Heart left ventricle (tissue), 16 donors: ENCODE measurements around the gene ACAA2. TPM values are rescaled to one million over a fixed set of nuclear protein-coding genes. Genes with fewer than 3 reads are reported as not detected.

ENCODE experiments used
- ATAC-seq, 4 donors: fragments of 200-7000 bp; cut with Tn5 transposase; one replicate each; pipeline ENCODE4 v1.9.1; 2020 to 2022; ENCODE audit warnings: moderate library complexity in 4 of 4, mild to moderate bottlenecking in 3 of 4, moderate number of reproducible peaks in 1 of 4
- DNase-seq, 5 donors: peaks; one replicate each; pipeline ENCODE4 v3.0.0-alpha.2; 2020
- H3K27ac ChIP-seq, 12 donors: fragments of 200-600 bp; sonication (generic) in 4 of 12; one replicate each; pipeline versions ENCODE4 v1.5.0 to v1.8.0; 2016 to 2022; ENCODE audit warnings: mild to moderate bottlenecking in 2 of 12
- H3K27me3 ChIP-seq, 9 donors: fragments of 200-600 bp; sonication (generic) in 2 of 9; one replicate each; pipeline versions ENCODE4 v1.5.1 to v1.8.0; 2016 to 2022; ENCODE audit warnings: mild to moderate bottlenecking in 3 of 9
- H3K36me3 ChIP-seq, 9 donors: fragments of 200-600 bp; sonication (generic) in 2 of 9; one replicate each; pipeline versions ENCODE4 v1.5.0 to v1.8.0; 2018 to 2022; ENCODE audit warnings: mild to moderate bottlenecking in 2 of 9
- H3K4me1 ChIP-seq, 12 donors: fragments of 200-600 bp; sonication (generic) in 4 of 12; one replicate each; pipeline versions ENCODE4 v1.5.0 to v1.8.0; 2016 to 2022; ENCODE audit warnings: mild to moderate bottlenecking in 3 of 12
- H3K4me3 ChIP-seq, 12 donors: fragments of 200-600 bp; sonication (generic) in 4 of 12; one replicate each; pipeline versions ENCODE4 v1.5.0 to v1.8.0; 2017 to 2022; ENCODE audit warnings: mild to moderate bottlenecking in 9 of 12, moderate library complexity in 4 of 12
- H3K9me3 ChIP-seq, 12 donors: fragments of 200-600 bp; sonication (generic) in 4 of 12; one replicate each; pipeline versions ENCODE4 v1.5.0 to v1.8.0; 2016 to 2022; ENCODE audit warnings: mild to moderate bottlenecking in 1 of 12
- POLR2A ChIP-seq, 2 donors: fragments of 450-650 bp; IDR thresholded peaks; one replicate each; pipeline ENCODE4 v1.6.1; 2017; ENCODE audit warnings: antibody characterized with exemption in 2 of 2, mild to moderate bottlenecking in 2 of 2, moderate library complexity in 2 of 2
- WGBS, 4 donors: extraction: QIAGEN DNeasy Blood & Tissue Kit in 2 of 4; methylation state at CpG; one replicate each; pipeline versions ENCODE4 v1.1.5 to v1.1.7; 2013 to 2018; 5-methylcytosine and 5-hydroxymethylcytosine counted together
- intact Hi-C, 10 donors: fragments of 100-400 bp; cut with DNase I; formaldehyde crosslinking; loops; one replicate each; pipeline versions ENCODE4 v1.11.1 to v1.14.2; 2022
- polyA plus RNA-seq, 2 donors: library from polyadenylated mRNA; stranded (reverse); fragments of 200-250 nt; gene quantifications; one replicate each; pipeline ENCODE4 v1.2.3, GENCODE V29; 2013
- total RNA-seq, 9 donors: library from RNA; depleted of rRNA in 2 of 9; stranded (reverse); fragments of >200 nt in 2 of 9; fragmentation: NEBNext Ultra II Directional in 3 of 9; extraction: Animal tissue kit (Norgen Biotek cat#: 25700) in 3 of 9; gene quantifications; one replicate each; pipeline versions ENCODE4 v1.1.0 to v1.2.4, GENCODE V29; 2016 to 2023
- TF ChIP-seq, protein P1 (sequence below), 12 donors: fragments of 200-600 bp; sonication (generic) in 4 of 12; IDR thresholded peaks; one replicate each; pipeline versions ENCODE4 v1.5.0 to v1.8.0; 2018 to 2022; ENCODE audit warnings: antibody characterized with exemption in 12 of 12, mild to moderate bottlenecking in 5 of 12
- donor health status: ischemic (EF 13 %, LVEDD 7.1; RV severe dilation, severe dysfunction).
- donor health status: healthy with polysubstance abuse.
- donor health status: DM: no; HTN: yes; CAD: no.
- donor health status: DM: no; HTN: no; CAD: no.
- donor health status: ischemic (EF 25% LVEDD 6.9; RV normal size, moderate dysfunction).
- donor health status: ischemic (EF 25% LVEDD 5.7; RV mildly dilated, moderate dysfunction).
- donor health status: healthy.
- donor health status: DM: yes; HTN: yes; CAD: no.
- donor health status: ischemic (EF 35%, LVEDD 5.7; RV mildly dilated, moderate dysfunction).
- donor health status: nonischemic (EF 11% LVEDD 7.7; RV severe dilation, severe dysfunction).
- donor health status: DM: yes; HTN: yes; CAD: no.
- donor health status: PGD.
- donor health status: ischemic (EF 29% LVEDD 5.4; RV normal size, mild dysfunction).
- donor health status: nonischemic (EF 23%, LVEDD 6.1; RV moderate dilation, normal function).

Gene ACAA2
- total and polyA plus RNA-seq, 11 donors = 129 to 379 (median 221) TPM

DNA sequence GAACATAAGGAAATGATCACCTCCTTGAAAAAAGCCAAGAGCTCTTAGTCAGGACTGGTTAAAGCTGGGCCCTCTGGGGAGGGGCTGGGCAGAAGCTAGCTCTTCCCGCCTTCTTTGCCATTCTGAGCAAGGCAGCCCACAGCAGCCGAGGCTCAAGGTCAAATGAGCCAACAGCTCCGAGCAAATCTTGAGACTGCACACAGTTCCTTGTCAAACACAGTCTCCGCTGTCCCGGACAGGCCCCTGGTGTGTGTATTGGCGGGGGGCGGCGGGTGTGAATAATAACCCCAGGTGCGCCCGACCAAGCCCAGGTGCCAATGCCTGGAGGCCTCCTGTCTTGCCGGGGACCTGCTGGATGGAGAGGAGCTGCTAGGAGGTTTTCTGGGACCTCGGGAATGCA is 46.4 kb upstream of the ACAA2 start:
- 67 to 85% (median 82%) methylated on average over 6 to 12 of the region's 12 CpGs for WGBS, 4 donors
- ATAC-seq (no peak), DNase-seq (no peak)
- no peak for TF ChIP-seq POLR2A (IDR thresholded peaks at IDR 0.05)
- TF ChIP-seq, protein P1, sequence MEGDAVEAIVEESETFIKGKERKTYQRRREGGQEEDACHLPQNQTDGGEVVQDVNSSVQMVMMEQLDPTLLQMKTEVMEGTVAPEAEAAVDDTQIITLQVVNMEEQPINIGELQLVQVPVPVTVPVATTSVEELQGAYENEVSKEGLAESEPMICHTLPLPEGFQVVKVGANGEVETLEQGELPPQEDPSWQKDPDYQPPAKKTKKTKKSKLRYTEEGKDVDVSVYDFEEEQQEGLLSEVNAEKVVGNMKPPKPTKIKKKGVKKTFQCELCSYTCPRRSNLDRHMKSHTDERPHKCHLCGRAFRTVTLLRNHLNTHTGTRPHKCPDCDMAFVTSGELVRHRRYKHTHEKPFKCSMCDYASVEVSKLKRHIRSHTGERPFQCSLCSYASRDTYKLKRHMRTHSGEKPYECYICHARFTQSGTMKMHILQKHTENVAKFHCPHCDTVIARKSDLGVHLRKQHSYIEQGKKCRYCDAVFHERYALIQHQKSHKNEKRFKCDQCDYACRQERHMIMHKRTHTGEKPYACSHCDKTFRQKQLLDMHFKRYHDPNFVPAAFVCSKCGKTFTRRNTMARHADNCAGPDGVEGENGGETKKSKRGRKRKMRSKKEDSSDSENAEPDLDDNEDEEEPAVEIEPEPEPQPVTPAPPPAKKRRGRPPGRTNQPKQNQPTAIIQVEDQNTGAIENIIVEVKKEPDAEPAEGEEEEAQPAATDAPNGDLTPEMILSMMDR (IDR thresholded peaks at IDR 0.05) = no peak
- H3K4me3 ChIP-seq = no peak overlapping the region
- intact Hi-C loops = loop anchor here (1.0 to 10.0 kb wide), 12 partner anchors 72 to 1182 kb away; partner anchors contain the start of gene LIPG (in 2 of the 10)
- no peaks in the 10 kb centered on the region for H3K27me3 ChIP-seq
- no peaks in the 10 kb centered on the region for H3K9me3 ChIP-seq
- no peak overlapping the region for H3K27ac ChIP-seq
- peaks cover 0 to 5% (median 0%) of the 10 kb centered on the region in 12 donors for H3K4me1 ChIP-seq
- no peaks in the 10 kb centered on the region for H3K36me3 ChIP-seq

DNA sequence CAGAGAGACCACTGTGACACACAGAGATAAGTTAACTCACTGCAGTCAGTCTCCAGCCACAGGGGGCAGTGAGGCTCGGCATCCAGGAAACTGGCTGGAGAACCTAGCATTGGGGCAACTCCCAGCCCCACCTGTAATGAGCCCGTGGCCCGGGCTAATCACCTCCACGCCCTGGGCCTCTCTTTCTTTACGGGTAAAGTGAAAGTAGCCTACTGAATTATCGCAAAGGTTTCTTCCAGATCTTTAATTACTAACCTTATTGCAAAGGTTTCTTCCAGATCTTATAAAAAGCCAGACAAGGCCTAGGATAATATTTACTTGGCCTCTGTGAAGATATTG is 45.7 kb upstream of the ACAA2 start:
- WGBS, 4 donors = 55 to 63% (median 58%) methylated on average over 6 of the region's 6 CpGs
- intact Hi-C loops = loop anchor here (1.0 to 10.0 kb wide), 10 partner anchors 72 to 349 kb away; partner anchors contain the start of gene LIPG (in 2 of the 10)
- DNase-seq (no peak), ATAC-seq (peak in 2 of 4 donors; percentile 13 to 33)
- no peak for TF ChIP-seq POLR2A (IDR thresholded peaks at IDR 0.05)
- TF ChIP-seq, protein P1 (IDR thresholded peaks at IDR 0.05) = no peak
- no peaks in the 10 kb centered on the region for H3K9me3 ChIP-seq
- H3K4me1 ChIP-seq = peaks cover 0 to 5% (median 0%) of the 10 kb centered on the region in 12 donors
- no peak overlapping the region for H3K4me3 ChIP-seq
- no peak overlapping the region for H3K27ac ChIP-seq
- no peaks in the 10 kb centered on the region for H3K27me3 ChIP-seq
- H3K36me3 ChIP-seq = no peaks in the 10 kb centered on the region

DNA sequence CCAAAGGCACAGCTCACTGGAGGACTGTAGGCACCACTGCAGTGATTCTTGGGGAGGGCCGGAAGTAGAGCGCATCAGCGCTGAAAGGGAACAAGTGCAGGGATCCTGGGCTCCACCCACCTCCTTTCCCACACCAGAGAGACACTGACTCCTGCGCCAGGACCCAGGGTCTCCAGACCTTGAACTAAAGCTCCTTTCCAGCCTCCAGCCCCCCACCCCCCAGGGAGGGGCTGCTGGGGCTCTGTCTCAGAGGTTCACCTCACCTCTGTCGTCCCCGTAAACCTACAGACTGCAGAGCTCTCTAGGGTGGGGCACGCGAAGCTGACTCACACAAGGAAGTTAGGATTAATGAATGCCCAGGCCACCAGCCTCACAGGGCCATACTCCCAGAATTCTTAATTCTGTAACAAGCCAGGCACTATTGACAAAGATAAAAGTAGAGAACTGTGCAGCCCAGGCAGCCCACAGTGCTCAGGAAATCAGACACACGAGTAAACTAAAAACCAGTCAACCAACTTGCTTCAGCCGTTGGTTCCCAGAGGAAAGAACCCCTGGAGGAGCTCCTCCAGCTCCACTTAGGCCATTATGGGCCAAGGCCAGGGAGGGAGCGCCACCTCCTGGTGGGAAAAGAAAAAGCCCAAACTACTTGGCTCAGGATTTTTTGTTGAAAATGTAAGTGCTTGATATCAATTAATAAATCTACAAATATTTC is 45.1 kb upstream of the ACAA2 start:
- DNase-seq (peak in 4 of 5 donors; percentile 48 to 82 (median 56)), ATAC-seq (peak; percentile 45 to 79 (median 57))
- WGBS, 4 donors = 45 to 60% (median 56%) methylated on average over 11 of the region's 11 CpGs
- H3K27me3 ChIP-seq = peaks cover 0 to 4% (median 0%) of the 10 kb centered on the region in 9 donors
- no peaks in the 10 kb centered on the region for H3K36me3 ChIP-seq
- TF ChIP-seq, protein P1 (IDR thresholded peaks at IDR 0.05) = peak; percentile 75 to 96 (median 90)
- no peak for TF ChIP-seq POLR2A (IDR thresholded peaks at IDR 0.05)
- H3K9me3 ChIP-seq = no peaks in the 10 kb centered on the region
- intact Hi-C loops = loop anchor here (1.0 to 10.0 kb wide), 11 partner anchors 71 to 348 kb away; partner anchors contain the start of gene LIPG (in 2 of the 10)
- no peak overlapping the region for H3K27ac ChIP-seq
- H3K4me1 ChIP-seq = peaks cover 0 to 5% (median 0%) of the 10 kb centered on the region in 12 donors
- H3K4me3 ChIP-seq = no peak overlapping the region

DNA sequence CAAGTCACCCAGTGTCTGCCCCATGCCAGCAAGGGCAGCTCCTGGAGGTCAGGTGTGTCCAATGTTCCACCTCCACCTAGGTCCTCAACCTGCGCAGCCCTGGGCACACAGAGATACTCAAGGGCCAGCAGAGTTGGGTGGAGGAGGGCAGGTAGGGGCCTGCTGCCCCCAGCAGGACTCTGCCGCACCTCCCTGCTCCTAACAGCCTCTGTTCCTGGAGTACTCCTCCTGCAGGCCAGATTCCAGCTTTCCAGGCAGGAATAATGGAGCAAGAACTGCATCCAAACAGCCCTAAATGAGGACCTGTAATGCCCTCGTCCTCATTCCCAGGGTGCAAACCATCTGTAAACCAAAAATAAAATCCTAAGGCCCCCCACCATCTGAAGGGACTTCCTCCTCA is 44.4 kb upstream of the ACAA2 start:
- peaks cover 0 to 5% (median 0%) of the 10 kb centered on the region in 12 donors for H3K4me1 ChIP-seq
- intact Hi-C loops = loop anchor here (1.0 to 10.0 kb wide), 12 partner anchors 70 to 347 kb away; partner anchors contain the start of gene LIPG (in 3 of the 10)
- H3K36me3 ChIP-seq = no peaks in the 10 kb centered on the region
- no peaks in the 10 kb centered on the region for H3K9me3 ChIP-seq
- peak in 1 of 4 donors; percentile 21 for ATAC-seq
- DNase-seq = no peak
- TF ChIP-seq POLR2A (IDR thresholded peaks at IDR 0.05) = no peak
- TF ChIP-seq, protein P1 (IDR thresholded peaks at IDR 0.05) = no peak
- WGBS, 4 donors = 68 to 84% (median 78%) methylated on average over 3 of the region's 3 CpGs
- no peak overlapping the region for H3K27ac ChIP-seq
- H3K27me3 ChIP-seq = peaks cover 0 to 5% (median 0%) of the 10 kb centered on the region in 9 donors
- no peak overlapping the region for H3K4me3 ChIP-seq
